Fibroblast of the aortic adventitia (primary cell): ENCODE measurements around the gene SLC25A13. TPM values are rescaled to one million over a fixed set of nuclear protein-coding genes. Genes with fewer than 3 reads are reported as not detected.

ENCODE experiments used
- DNase-seq: peaks from one replicate; pipeline ENCODE4 v3.0.0-alpha.2; 2010; ENCODE audit warnings: low read depth
- H3K4me3 ChIP-seq: 2 replicates; pipeline ENCODE4 v1.5.1; 2011; ENCODE audit warnings: low read depth, mild to moderate bottlenecking, control low read depth, low read length, moderate library complexity
- CTCF ChIP-seq: IDR thresholded peaks from 2 replicates; pipeline ENCODE4 v1.5.1; 2011; ENCODE audit warnings: mild to moderate bottlenecking, low read length, control low read depth, inconsistent platforms; ENCODE audit not compliant: insufficient read depth
- total RNA-seq: library from RNA; depleted of rRNA; stranded (reverse); fragments of >200 nt; gene quantifications from 2 replicates; pipeline ENCODE4 v1.2.3, GENCODE V29; 2012; ENCODE audit warnings: low replicate concordance

Gene SLC25A13
- total RNA-seq, 1 donor: 14.3 TPM

- no peak for TF ChIP-seq CTCF
- no peak overlapping the region for H3K4me3 ChIP-seq
- DNase-seq: peak; percentile 8
These were observed 82.7 kb downstream of the SLC25A13 start for GRCh38 chr7:96238976-96239766.

- no peak for DNase-seq
- no peak overlapping the region for H3K4me3 ChIP-seq
- TF ChIP-seq CTCF: no peak
These were observed 83.4 kb downstream of the SLC25A13 start for GRCh38 chr7:96238474-96238873.

- no peak for DNase-seq
- no peak for TF ChIP-seq CTCF
- no peak overlapping the region for H3K4me3 ChIP-seq
These were observed 84.9 kb downstream of the SLC25A13 start for GRCh38 chr7:96237040-96237439.

GRCh38 chr7:96236198-96237039 lies 85.5 kb downstream of the SLC25A13 start:
- no peak for TF ChIP-seq CTCF
- H3K4me3 ChIP-seq: no peak overlapping the region
- peak; percentile 88 for DNase-seq

- no peak for TF ChIP-seq CTCF
- H3K4me3 ChIP-seq: no peak overlapping the region
- DNase-seq: no peak
These were observed 86.6 kb downstream of the SLC25A13 start for GRCh38 chr7:96235281-96235680.

- TF ChIP-seq CTCF: no peak
- H3K4me3 ChIP-seq: no peak overlapping the region
- DNase-seq: no peak
These were observed 88.3 kb downstream of the SLC25A13 start for GRCh38 chr7:96233528-96234154.
